Motor neuron (in vitro differentiated cells): Measurements from ENCODE around the gene PWWP3B. TPM values are rescaled to one million over a fixed set of nuclear protein-coding genes. Genes with fewer than 3 reads are reported as not detected.

Experiments used
- ATAC-seq, 8 experiments: fragments of 200-7000 bp; cut with Tn5 transposase; replicated peaks in 6 of 8; 2 replicates each; pipeline ENCODE4 v1.8.0; 2021; ENCODE audit warnings: mild to moderate bottlenecking in 8 of 8, moderate library complexity in 8 of 8
- H3K27ac ChIP-seq, 2 donors: fragments of 250-450 bp; sonication (Bioruptor Pico); 2 replicates each; pipeline ENCODE4 v1.9.0; 2021; ENCODE audit warnings: antibody characterized with exemption in 2 of 2, mild to moderate bottlenecking in 2 of 2, moderate library complexity in 1 of 2
- H3K4me1 ChIP-seq, 2 donors: fragments of 250-450 bp; sonication (Bioruptor Pico); replicated peaks in 1 of 2; 2 replicates each; pipeline ENCODE4 v1.6.1; 2021; ENCODE audit warnings: antibody characterized with exemption in 2 of 2, mild to moderate bottlenecking in 2 of 2, moderate library complexity in 1 of 2
- H3K4me3 ChIP-seq, 5 donors: fragments of 250-450 bp; sonication (Bioruptor Pico); 2 replicates each; pipeline ENCODE4 v1.9.0; 2021; ENCODE audit warnings: antibody characterized with exemption in 5 of 5, mild to moderate bottlenecking in 5 of 5, moderate library complexity in 4 of 5
- WGBS, 10 experiments: fragments of 450-650 bp; shearing (Covaris generic); methylation state at CpG; one replicate each; pipeline ENCODE4 v1.0.0; 2022; 5-methylcytosine and 5-hydroxymethylcytosine counted together
- in situ Hi-C, 9 experiments: fragments of 400-800 bp; cut with MboI; loops; one replicate each; pipeline ENCODE4 v1.15.0; 2021; ENCODE audit warnings: low sequenced_read_pairs in 9 of 9, low pct_unique_long_range_greater_than_20kb in 2 of 9; ENCODE audit not compliant: unreplicated experiment in 9 of 9
- total RNA-seq, 8 experiments: library from RNA; unstranded; fragments of 300-600 nt; gene quantifications; 2 replicates each; pipeline versions ENCODE4 v1.2.3 to v1.2.4, GENCODE V29; 2022

Gene PWWP3B
- total RNA-seq, 8 experiments from 2014 or later, result 2.1 to 18.9 (median 4.7) TPM; not detected in 3

GRCh38 chrX:106203315-106203714 lies 35.2 kb downstream of the PWWP3B start:
- in situ Hi-C loops, result no loop called here
- ATAC-seq, result no peak
- H3K4me1 ChIP-seq, result no peaks in the 10 kb centered on the region
- H3K4me3 ChIP-seq, result no peak overlapping the region
- H3K27ac ChIP-seq, result no peak overlapping the region

GRCh38 chrX:106208154-106208553 lies 40.0 kb downstream of the PWWP3B start:
- in situ Hi-C loops, result no loop called here
- WGBS, 10 experiments, result 67 to 100% methylated on average over 1 of the region's 1 CpG; no CpG with 5 or more reads in 8 of the 10 experiments

More at GRCh38 chrX:106208154-106208553, 40.0 kb downstream of the PWWP3B start:
- H3K4me3 ChIP-seq, result no peak overlapping the region
- H3K27ac ChIP-seq, result no peak overlapping the region
- ATAC-seq, result no peak
- H3K4me1 ChIP-seq, result no peaks in the 10 kb centered on the region

Other genes starting within 250 kb of the PWWP3B start
- under 1 TPM in 2 of 8 experiments, not detected in 6; 0.09 to 0.15 TPM for gene SERPINA7, start 129.6 kb upstream of the PWWP3B start, total RNA-seq